ENCODE results near the gene CARMIL3. TPM values are rescaled to one million over a fixed set of nuclear protein-coding genes. Genes with fewer than 3 reads are reported as not detected.
"Not testable (repeated sequence)": the region's sequence is repeated elsewhere in the genome, so short reads cannot be mapped to it uniquely, and the experiment has no call there.

The CARMIL3 gene
- total RNA-seq, 6 experiments from 2014 or later = 0.18 to 1.9 (median 0.29) TPM

DNA sequence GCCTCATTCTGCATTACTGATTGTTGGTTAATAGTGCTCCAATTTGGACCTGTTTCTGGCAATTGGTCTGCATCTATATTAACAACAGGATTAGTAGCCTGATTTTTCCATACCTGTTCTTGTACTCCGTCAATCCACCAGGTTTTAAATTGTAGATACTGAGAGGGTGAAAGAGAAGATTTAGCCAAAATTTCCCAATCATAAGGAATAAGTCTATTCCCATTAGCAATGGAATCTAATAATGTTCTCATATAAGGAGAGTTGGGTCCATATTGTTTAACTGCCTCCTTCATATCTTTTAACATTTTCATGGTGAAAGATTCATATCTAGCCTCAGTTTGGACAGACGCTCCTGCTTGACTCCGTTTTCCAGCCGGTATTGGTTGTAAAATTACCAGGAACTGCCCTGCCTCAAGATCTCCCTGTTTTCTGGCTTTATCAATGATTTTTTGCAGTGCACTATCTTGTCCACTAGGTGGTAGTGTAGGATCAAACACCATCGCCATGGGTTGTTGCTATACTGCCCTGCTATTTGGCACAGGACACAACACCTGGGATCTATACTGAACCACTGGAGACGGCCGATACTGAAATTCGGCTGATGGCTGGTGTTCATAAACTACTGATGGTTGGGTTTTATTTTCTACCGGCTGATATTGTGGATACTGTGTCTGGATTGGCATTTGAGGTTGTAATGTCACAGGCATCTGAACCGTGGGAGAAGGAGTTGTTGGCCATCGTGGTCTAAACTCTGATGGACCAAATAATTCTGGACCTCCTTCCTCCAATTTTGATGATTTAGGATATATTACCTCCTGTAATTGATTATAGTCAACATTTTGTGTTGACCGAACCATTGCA lies 37.9 kb upstream of the CARMIL3 start:
- intact Hi-C loops (cut with DNase I) = no loop called here

DNA sequence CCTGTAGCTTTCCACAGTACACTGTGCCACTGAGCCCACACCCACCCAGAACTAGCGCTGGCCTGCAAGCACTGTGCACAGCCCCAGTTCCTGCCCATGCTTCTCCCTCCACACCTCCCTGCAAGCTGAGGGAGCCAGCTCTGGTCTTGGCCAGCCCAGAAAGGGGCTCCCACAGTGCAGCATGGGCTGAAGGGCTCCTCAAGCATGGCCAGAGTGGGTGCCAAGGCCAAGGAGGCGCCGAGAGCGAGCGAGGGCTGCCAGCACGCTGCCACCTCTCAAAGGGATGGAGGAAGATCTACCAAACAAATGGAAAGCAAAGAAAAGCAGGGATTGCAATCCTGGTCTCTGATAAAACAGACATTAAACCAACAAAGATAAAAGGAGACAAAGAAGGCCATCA lies 36.1 kb upstream of the CARMIL3 start:
- peaks cover 0 to 27% (median 9%) of the 10 kb centered on the region in 4 donors for H3K4me1 ChIP-seq
- intact Hi-C loops (cut with DNase I) = loop anchor here in 1 of 2 donors (5.0 kb wide), 1 partner anchor 43 kb away; no protein-coding TSS in a partner anchor
- not testable (repeated sequence) for DNase-seq, H3K9me3 ChIP-seq, H3K27me3 ChIP-seq, H3K27ac ChIP-seq, H3K36me3 ChIP-seq, ATAC-seq, H3K4me3 ChIP-seq
- WGBS (ENCODE audit: insufficient coverage, low coverage, low lambda C conversion rate, missing lambda C conversion rate) = 90% methylated on average over 2 of the region's 6 CpGs

More for the DNA sequence above, 37.9 kb upstream of the CARMIL3 start:
- Histone ChIP-seq H3K4me3 (no peak overlapping the region), H3K4me1 (peaks cover 0 to 19% (median 9%) of the 10 kb centered on the region in 4 donors), H3K27ac (no peak overlapping the region), H3K9me3 (no peaks in the 10 kb centered on the region), H3K36me3 (no peaks in the 10 kb centered on the region), H3K27me3 (no peaks in the 10 kb centered on the region)
- WGBS (ENCODE audit: insufficient coverage, low coverage, low lambda C conversion rate, missing lambda C conversion rate) = 24% methylated on average over 12 of the region's 12 CpGs
- ATAC-seq (peak; percentile 93 to 98 (median 96)), DNase-seq (peak in 1 of 3 donors; percentile 50)
- TF ChIP-seq, protein P1, sequence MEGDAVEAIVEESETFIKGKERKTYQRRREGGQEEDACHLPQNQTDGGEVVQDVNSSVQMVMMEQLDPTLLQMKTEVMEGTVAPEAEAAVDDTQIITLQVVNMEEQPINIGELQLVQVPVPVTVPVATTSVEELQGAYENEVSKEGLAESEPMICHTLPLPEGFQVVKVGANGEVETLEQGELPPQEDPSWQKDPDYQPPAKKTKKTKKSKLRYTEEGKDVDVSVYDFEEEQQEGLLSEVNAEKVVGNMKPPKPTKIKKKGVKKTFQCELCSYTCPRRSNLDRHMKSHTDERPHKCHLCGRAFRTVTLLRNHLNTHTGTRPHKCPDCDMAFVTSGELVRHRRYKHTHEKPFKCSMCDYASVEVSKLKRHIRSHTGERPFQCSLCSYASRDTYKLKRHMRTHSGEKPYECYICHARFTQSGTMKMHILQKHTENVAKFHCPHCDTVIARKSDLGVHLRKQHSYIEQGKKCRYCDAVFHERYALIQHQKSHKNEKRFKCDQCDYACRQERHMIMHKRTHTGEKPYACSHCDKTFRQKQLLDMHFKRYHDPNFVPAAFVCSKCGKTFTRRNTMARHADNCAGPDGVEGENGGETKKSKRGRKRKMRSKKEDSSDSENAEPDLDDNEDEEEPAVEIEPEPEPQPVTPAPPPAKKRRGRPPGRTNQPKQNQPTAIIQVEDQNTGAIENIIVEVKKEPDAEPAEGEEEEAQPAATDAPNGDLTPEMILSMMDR (IDR thresholded peaks at IDR 0.05) = peak; percentile 88 to 97 (median 90)
- no peak for TF ChIP-seq POLR2A (IDR thresholded peaks at IDR 0.05)

DNA sequence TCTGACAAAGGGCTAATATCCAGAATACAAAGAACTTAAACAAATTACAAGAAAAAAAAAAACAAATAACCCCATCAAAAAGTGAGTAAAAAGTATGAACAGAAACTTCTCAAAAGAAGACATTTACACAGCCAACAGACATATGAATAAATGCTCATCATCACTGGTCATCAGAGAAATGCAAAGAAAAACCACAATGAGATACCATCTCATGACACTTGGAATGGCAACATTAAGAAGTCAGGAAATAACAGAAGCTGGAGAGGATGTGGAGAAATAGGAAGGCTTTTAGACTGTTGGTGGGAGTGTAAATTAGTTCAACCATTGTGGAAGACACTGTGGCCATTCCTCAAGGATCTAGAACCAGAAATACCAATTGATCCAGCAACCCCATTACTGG lies 32.8 kb upstream of the CARMIL3 start:
- H3K4me1 ChIP-seq = peaks cover 0 to 12% (median 1%) of the 10 kb centered on the region in 4 donors
- not testable (repeated sequence) for DNase-seq, ATAC-seq, H3K27me3 ChIP-seq, H3K9me3 ChIP-seq, H3K4me3 ChIP-seq, H3K27ac ChIP-seq, H3K36me3 ChIP-seq
- intact Hi-C loops (cut with DNase I) = loop anchor here in 1 of 2 donors (5.0 kb wide), 1 partner anchor 47 kb away; no protein-coding TSS in a partner anchor

DNA sequence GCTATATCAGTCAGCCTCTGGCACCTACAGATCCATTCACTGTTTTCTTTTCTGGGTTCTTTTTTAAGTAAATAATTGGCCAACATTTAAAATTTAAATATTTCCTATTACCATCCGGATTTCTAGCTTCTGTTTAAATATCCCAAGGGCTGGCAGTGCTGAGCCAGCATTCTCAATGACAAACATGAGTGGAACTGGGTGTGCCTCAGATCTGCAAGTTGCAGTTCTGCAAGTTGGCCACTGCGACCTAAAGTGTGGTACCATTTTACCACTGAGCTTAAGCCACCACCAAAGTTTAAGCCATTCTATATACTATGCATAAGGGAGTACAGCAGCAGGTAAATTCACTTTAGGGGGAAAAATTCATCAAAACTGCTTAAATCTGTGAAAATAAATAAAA lies 31.9 kb upstream of the CARMIL3 start:
- not testable (repeated sequence) for H3K9me3 ChIP-seq, H3K27ac ChIP-seq, DNase-seq, H3K4me3 ChIP-seq, H3K36me3 ChIP-seq, H3K27me3 ChIP-seq
- ATAC-seq = peak; percentile 94 to 98 (median 96)
- TF ChIP-seq, protein P1 (IDR thresholded peaks at IDR 0.05) = peak; percentile 28 to 42 (median 41)
- peaks cover 0 to 11% (median 0%) of the 10 kb centered on the region in 4 donors for H3K4me1 ChIP-seq
- intact Hi-C loops (cut with DNase I) = loop anchor here in 1 of 2 donors (5.0 kb wide), 1 partner anchor 48 kb away; no protein-coding TSS in a partner anchor
- WGBS (ENCODE audit: insufficient coverage, low coverage, low lambda C conversion rate, missing lambda C conversion rate) = 14% methylated on average over 2 of the region's 2 CpGs

DNA sequence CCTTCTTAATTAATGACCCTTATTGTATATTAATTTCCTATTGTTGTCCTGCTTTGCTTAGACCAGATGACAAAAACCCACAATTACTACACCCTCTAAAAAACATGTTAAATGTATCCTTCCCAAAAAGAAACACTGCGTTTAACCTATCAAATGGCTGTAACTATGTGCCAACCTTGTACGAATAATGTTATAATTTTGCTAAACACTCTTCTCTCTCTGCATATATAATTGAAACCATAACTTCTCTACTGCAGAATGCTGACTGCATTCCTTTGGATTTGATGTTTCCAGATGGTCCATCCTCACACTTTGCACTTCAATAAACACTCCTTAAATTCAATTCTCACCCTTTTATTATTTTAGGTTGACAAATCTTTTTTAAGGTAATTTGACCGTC lies 31.3 kb upstream of the CARMIL3 start:
- H3K9me3 ChIP-seq; H3K27me3 ChIP-seq; H3K27ac ChIP-seq; ATAC-seq; intact Hi-C loops (cut with DNase I); DNase-seq; H3K36me3 ChIP-seq; H3K4me3 ChIP-seq: not testable (repeated sequence)
- peaks cover 0 to 16% (median 0%) of the 10 kb centered on the region in 4 donors for H3K4me1 ChIP-seq
- 98% methylated on average over 3 of the region's 3 CpGs for WGBS (ENCODE audit: insufficient coverage, low coverage, low lambda C conversion rate, missing lambda C conversion rate)

DNA sequence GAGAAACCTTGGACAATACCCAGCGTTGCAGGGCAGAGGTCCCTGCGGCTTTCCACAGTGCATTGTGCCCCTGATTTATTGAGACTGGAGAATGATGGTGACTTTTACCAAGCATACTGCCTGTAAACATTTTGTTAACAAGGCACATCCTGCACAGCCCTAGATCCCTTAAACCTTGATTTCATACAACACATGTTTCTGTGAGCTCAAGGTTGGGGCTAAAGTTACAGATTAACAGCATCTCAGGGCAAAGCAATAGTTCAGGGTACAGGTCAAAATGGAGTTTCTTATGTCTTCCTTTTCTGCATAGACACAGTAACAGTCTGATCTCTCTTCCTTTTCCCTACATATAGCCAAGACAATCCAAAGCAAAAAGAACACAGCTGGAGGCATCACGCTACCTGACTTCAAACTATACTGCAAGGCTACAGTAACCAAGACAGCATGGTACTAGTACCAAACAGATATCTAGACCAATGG lies 26.8 kb upstream of the CARMIL3 start:
- H3K27ac ChIP-seq; intact Hi-C loops (cut with DNase I): not testable (repeated sequence)

DNA sequence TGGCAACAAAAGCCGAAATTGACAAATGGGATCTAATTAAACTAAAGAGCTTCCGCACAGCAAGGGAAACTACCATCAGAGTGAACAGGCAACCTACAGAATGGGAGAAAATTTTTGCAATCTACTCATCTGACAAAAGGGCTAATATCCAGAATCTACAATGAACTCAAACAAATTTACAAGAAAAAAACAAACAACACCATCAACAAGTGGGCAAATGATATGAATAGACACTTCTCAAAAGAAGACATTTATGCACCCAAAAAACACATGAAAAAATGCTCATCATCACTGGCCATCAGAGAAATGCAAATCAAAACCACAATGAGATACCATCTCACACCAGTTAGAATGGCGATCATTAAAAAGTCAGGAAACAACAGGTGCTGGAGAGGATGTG lies 22.1 kb upstream of the CARMIL3 start:
- no CpG with 5 or more reads among the region's 3 CpGs for WGBS (ENCODE audit: insufficient coverage, low coverage, low lambda C conversion rate, missing lambda C conversion rate)
- intact Hi-C loops (cut with DNase I); DNase-seq: not testable (repeated sequence)

More for the DNA sequence above, 26.8 kb upstream of the CARMIL3 start:
- not testable (repeated sequence) for H3K27me3 ChIP-seq, H3K4me3 ChIP-seq, H3K9me3 ChIP-seq, DNase-seq, H3K36me3 ChIP-seq, ATAC-seq
- H3K4me1 ChIP-seq = peaks cover 0 to 11% (median 0%) of the 10 kb centered on the region in 4 donors
- WGBS (ENCODE audit: insufficient coverage, low coverage, low lambda C conversion rate, missing lambda C conversion rate) = 100% methylated on average over 3 of the region's 3 CpGs

DNA sequence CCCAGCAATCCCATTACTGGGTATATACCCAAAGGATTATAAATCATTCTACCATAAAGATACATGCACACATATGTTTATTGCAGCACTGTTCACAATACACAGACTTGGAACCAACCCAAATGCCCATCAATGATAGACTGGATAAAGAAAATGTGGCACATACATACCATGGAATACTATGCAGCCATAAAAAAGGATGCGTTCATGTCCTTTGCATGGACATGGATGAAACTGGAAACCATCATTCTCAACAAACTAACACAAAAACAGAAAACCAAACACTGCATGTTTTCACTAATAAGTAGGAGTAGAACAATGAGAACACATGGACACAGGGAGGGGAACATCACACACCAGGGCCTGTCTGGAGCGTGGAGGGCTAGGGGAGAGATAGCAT lies 20.5 kb upstream of the CARMIL3 start:
- H3K4me3 ChIP-seq; H3K9me3 ChIP-seq; intact Hi-C loops (cut with DNase I); H3K36me3 ChIP-seq; DNase-seq; H3K27ac ChIP-seq; ATAC-seq; H3K27me3 ChIP-seq: not testable (repeated sequence)
- WGBS (ENCODE audit: insufficient coverage, low coverage, low lambda C conversion rate, missing lambda C conversion rate) = 100% methylated on average over 2 of the region's 2 CpGs
- peaks cover 0 to 17% (median 0%) of the 10 kb centered on the region in 4 donors for H3K4me1 ChIP-seq

More for the DNA sequence above, 22.1 kb upstream of the CARMIL3 start:
- H3K4me1 ChIP-seq = peaks cover 0 to 25% (median 0%) of the 10 kb centered on the region in 4 donors
- not testable (repeated sequence) for H3K9me3 ChIP-seq, H3K27me3 ChIP-seq, H3K36me3 ChIP-seq, H3K4me3 ChIP-seq, ATAC-seq, H3K27ac ChIP-seq

All from right lobe of liver (tissue), 6 donors.